ENCODE results near the gene INKA1. TPM values are rescaled to one million over a fixed set of nuclear protein-coding genes. Genes with fewer than 3 reads are reported as not detected.
A peak's percentile ranks its signal among the peaks of the same experiment; 100 is the strongest.

The INKA1 gene
- total and polyA plus RNA-seq, 8 donors = 0.55 to 2.0 (median 0.70) TPM

DNA sequence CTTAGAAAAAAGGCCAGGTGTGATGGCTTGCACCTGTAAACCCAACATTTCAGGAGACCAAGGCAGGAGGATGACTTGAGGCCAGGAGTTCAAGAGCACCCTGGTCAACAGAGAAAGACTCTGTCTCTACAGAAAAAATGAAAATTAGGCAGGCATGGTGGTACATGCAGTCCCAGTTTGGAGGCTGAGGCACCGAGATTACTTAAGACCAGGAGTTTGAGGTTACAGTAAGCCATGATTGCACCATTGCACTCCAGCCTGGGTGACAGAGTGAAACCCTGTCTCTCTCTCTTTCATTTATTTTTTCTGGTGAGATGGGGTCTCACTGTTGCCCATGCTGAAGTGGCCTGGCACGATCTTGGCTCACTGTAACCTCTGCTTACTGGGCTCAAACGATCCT is 41.4 kb upstream of the INKA1 start:
- Histone ChIP-seq H3K36me3 (no peaks in the 10 kb centered on the region), H3K4me1 (no peaks in the 10 kb centered on the region), H3K27me3 (no peaks in the 10 kb centered on the region), H3K27ac (no peak overlapping the region), H3K9me3 (no peaks in the 10 kb centered on the region), H3K4me3 (no peak overlapping the region)
- WGBS, 2 donors = 84 to 93% methylated on average over 3 of the region's 3 CpGs
- TF ChIP-seq, protein P1, sequence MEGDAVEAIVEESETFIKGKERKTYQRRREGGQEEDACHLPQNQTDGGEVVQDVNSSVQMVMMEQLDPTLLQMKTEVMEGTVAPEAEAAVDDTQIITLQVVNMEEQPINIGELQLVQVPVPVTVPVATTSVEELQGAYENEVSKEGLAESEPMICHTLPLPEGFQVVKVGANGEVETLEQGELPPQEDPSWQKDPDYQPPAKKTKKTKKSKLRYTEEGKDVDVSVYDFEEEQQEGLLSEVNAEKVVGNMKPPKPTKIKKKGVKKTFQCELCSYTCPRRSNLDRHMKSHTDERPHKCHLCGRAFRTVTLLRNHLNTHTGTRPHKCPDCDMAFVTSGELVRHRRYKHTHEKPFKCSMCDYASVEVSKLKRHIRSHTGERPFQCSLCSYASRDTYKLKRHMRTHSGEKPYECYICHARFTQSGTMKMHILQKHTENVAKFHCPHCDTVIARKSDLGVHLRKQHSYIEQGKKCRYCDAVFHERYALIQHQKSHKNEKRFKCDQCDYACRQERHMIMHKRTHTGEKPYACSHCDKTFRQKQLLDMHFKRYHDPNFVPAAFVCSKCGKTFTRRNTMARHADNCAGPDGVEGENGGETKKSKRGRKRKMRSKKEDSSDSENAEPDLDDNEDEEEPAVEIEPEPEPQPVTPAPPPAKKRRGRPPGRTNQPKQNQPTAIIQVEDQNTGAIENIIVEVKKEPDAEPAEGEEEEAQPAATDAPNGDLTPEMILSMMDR (IDR thresholded peaks at IDR 0.05) = no peak
- intact Hi-C loops (cut with DNase I) = no loop called here
- DNase-seq (no peak), FAIRE-seq (no peak), ATAC-seq (no peak)

DNA sequence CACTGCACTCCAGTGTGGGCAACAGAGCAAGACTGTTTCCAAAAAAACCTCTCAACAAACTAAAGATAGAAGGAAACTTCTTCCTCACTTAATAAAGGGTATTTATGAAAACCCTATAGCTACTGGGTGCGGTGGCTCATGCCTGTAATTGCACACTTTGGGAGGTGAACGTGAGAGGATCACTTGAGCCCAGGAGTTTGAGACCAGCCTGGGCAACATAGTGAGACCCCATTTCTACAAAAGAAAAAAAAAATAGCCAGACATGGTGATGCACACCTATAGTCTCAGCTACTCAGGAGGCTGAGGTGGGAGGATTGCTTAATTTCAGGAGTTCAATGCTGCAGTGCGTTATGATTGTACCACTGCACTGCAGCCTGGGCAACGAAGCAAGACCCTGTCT is 39.1 kb upstream of the INKA1 start:
- FAIRE-seq = no peak
- Histone ChIP-seq H3K27me3 (no peaks in the 10 kb centered on the region), H3K36me3 (no peaks in the 10 kb centered on the region), H3K4me3 (no peak overlapping the region), H3K27ac (no peak overlapping the region), H3K9me3 (no peaks in the 10 kb centered on the region), H3K4me1 (peaks cover 0 to 3% (median 1%) of the 10 kb centered on the region in 3 donors)
- TF ChIP-seq, protein P1 (IDR thresholded peaks at IDR 0.05) = no peak
- intact Hi-C loops (cut with DNase I) = no loop called here
- no peak for ATAC-seq
- WGBS, 2 donors = 97 to 98% methylated on average over 4 of the region's 4 CpGs
- no peak for DNase-seq

DNA sequence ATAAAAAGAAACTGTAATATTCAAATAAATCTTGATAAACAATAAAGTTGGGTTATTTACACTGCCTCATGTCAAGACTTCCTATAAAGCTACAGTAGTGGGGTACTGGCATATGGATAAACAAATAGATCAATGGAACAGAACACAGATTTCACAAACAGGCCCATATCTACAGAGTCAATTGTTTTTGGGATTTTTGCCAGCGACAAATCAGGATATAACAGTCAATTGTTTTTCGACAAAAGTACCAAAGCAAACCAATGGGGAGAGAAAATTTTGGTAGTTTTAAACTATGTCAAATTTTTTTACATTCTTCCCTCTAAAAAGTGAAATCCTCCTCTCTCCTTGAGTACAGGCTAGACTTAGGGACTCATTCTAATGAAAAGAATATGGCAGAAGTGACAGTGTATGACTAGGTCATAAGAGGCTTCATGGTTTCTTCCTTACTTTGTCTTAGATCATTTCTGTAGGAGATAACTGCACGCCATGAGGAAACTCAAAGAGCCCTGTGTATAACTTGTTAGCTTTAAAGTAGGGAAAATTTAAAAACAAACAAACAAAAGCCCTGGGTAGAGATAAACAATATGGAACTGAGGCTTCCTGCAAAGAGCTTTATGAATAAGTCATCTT is 33.7 kb upstream of the INKA1 start:
- Histone ChIP-seq H3K4me3 (no peak overlapping the region), H3K27ac (no peak overlapping the region), H3K9me3 (no peaks in the 10 kb centered on the region), H3K4me1 (peaks cover 2 to 7% (median 4%) of the 10 kb centered on the region in 3 donors), H3K36me3 (no peaks in the 10 kb centered on the region), H3K27me3 (no peaks in the 10 kb centered on the region)
- TF ChIP-seq, protein P1 (IDR thresholded peaks at IDR 0.05) = no peak
- no peak for FAIRE-seq
- 40 to 41% methylated on average over 3 of the region's 3 CpGs for WGBS, 2 donors
- ATAC-seq = peak in 3 of 4 donors; percentile 18 to 40 (median 23)
- intact Hi-C loops (cut with DNase I) = no loop called here
- no peak for DNase-seq

DNA sequence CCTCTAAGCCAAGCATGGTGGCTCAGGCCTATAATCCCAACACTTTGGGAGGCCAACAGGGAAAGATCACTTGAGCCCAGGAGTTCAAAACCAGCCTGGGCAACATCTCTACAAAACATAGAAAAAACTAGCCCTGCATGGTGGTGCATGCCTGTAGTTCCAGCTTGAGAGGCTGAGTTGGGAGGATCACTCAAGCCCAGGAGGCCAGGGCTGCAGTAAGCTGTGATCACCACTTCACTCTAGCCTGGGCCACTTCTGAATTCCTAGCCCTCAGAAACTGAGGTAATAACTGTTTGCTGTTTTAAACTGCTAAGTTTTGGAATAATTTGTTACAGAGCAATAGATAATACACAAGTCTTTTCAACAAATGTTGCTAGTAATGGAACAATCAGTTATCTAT is 33.1 kb upstream of the INKA1 start:
- H3K27me3 ChIP-seq = no peaks in the 10 kb centered on the region
- no peaks in the 10 kb centered on the region for H3K9me3 ChIP-seq
- H3K4me3 ChIP-seq = no peak overlapping the region
- DNase-seq = no peak
- no peaks in the 10 kb centered on the region for H3K36me3 ChIP-seq
- TF ChIP-seq, protein P1 (IDR thresholded peaks at IDR 0.05) = no peak
- no peak for ATAC-seq
- no peak overlapping the region for H3K27ac ChIP-seq
- intact Hi-C loops (cut with DNase I) = no loop called here
- no peak for FAIRE-seq
- H3K4me1 ChIP-seq = peaks cover 2 to 7% (median 4%) of the 10 kb centered on the region in 3 donors

DNA sequence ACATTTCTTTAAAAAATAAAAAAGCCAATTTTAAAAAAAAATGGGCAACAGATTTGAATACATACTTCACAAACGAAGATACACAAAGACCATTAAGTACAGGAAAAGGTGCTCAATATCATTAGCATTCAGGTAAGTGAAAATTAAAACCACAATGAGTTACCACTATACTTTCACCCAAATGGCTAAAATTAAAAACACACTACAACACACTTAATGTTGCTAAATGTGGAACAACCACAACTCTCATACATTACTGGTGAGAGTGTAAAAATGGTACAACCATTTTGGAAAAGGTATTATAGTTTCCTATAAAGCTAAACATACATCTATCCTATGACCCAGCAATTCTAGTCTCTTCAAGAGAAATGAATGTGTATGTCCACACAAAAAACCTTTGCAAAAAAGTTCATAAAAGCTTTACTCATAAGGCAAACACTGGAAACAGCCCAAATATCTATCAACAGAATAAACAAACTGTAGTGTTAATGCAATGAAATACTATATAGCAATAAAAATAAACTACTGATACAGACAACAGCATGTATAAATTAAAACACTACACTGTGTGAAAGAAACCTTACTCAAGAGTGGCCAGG is 31.6 kb upstream of the INKA1 start:
- Histone ChIP-seq H3K4me1 (peaks cover 2 to 7% (median 4%) of the 10 kb centered on the region in 3 donors), H3K27me3 (no peaks in the 10 kb centered on the region), H3K9me3 (no peaks in the 10 kb centered on the region), H3K36me3 (no peaks in the 10 kb centered on the region), H3K27ac (no peak overlapping the region), H3K4me3 (no peak overlapping the region)
- TF ChIP-seq, protein P1 (IDR thresholded peaks at IDR 0.05) = no peak
- intact Hi-C loops (cut with DNase I) = no loop called here
- 76 to 84% methylated on average over 1 of the region's 1 CpG for WGBS, 2 donors
- FAIRE-seq = no peak
- DNase-seq = no peak
- no peak for ATAC-seq
